H1 (cell line): ENCODE measurements around the gene LMX1B. TPM values are rescaled to one million over a fixed set of nuclear protein-coding genes. Genes with fewer than 3 reads are reported as not detected.

Experiments used
- BCL11A ChIP-seq, 2 experiments: IDR thresholded peaks; one replicate each; pipeline ENCODE4 v1.6.1; 2011; ENCODE audit warnings: low read depth in 2 of 2, low read length in 2 of 2, mild to moderate bottlenecking in 2 of 2
- BRCA1 ChIP-seq: IDR thresholded peaks from 2 replicates; pipeline ENCODE4 v1.6.1; 2012; ENCODE audit warnings: low read depth, low read length, improper control_type of control experiment
- CBX5 ChIP-seq: fragments of 300-800, 300-1000 bp; sonication (generic); IDR thresholded peaks from 2 replicates; pipeline ENCODE4 v1.7.1; 2016; ENCODE audit warnings: antibody characterized with exemption, low read length, low read depth
- CHD2 ChIP-seq: IDR thresholded peaks from 2 replicates; pipeline ENCODE4 v1.6.1; 2012; ENCODE audit warnings: low read length, improper control_type of control experiment
- CREB1 ChIP-seq: IDR thresholded peaks from 2 replicates; pipeline ENCODE4 v1.6.1; 2012; ENCODE audit warnings: inconsistent platforms
- EZH2 ChIP-seq: fragments of 200-600 bp; sonication (generic); IDR thresholded peaks from 2 replicates; pipeline ENCODE4 v1.7.1; 2012; ENCODE audit warnings: low read depth, mild to moderate bottlenecking, moderate library complexity, low read length, inconsistent platforms; ENCODE audit not compliant: severe bottlenecking
- FOSL1 ChIP-seq: IDR thresholded peaks from 2 replicates; pipeline ENCODE4 v1.6.1; 2011; ENCODE audit warnings: mild to moderate bottlenecking, low read depth, low read length, moderate library complexity; ENCODE audit not compliant: insufficient read depth
- HDAC6 ChIP-seq: IDR thresholded peaks from one replicate; pipeline ENCODE4 v1.7.1; 2012; ENCODE audit warnings: low read depth, mild to moderate bottlenecking, inconsistent platforms, low read length, moderate library complexity
- JUN ChIP-seq: IDR thresholded peaks from 2 replicates; pipeline ENCODE4 v1.6.1; 2011; ENCODE audit warnings: low read depth, mild to moderate bottlenecking, improper control_type of control experiment, low read length
- KDM5A ChIP-seq: fragments of 200-600 bp; IDR thresholded peaks from 2 replicates; pipeline ENCODE4 v1.7.1; 2012; ENCODE audit warnings: mild to moderate bottlenecking, low read length, inconsistent platforms, mixed read lengths
- NANOG ChIP-seq: IDR thresholded peaks from 2 replicates; pipeline ENCODE4 v1.6.1; 2011; ENCODE audit warnings: low read length, low read depth, mild to moderate bottlenecking, inconsistent platforms; ENCODE audit not compliant: insufficient read depth, poor library complexity, severe bottlenecking
- RNF2 ChIP-seq: fragments of 200-900, 300-1000 bp; sonication (generic); IDR thresholded peaks from 2 replicates; pipeline ENCODE4 v1.7.1; 2016; ENCODE audit warnings: borderline replicate concordance, low read depth, mild to moderate bottlenecking, antibody characterized with exemption, low read length; ENCODE audit not compliant: poor library complexity, severe bottlenecking; ENCODE audit errors: missing control alignments
- RXRA ChIP-seq: IDR thresholded peaks from 2 replicates; pipeline ENCODE4 v1.6.1; 2011; ENCODE audit warnings: low read depth, mild to moderate bottlenecking, low read length, moderate library complexity; ENCODE audit not compliant: insufficient read depth
- ZNF274 ChIP-seq: IDR thresholded peaks from 2 replicates; pipeline ENCODE4 v1.7.0; 2012; ENCODE audit warnings: low read length, borderline replicate concordance; ENCODE audit errors: extremely low read depth
- polyA plus RNA-seq, 7 experiments: library from polyadenylated mRNA; depleted of rRNA in 3 of 7; stranded (reverse) in 5 of 7; unstranded in 2 of 7; fragments of >200 nt in 5 of 7; fragments of 200-250 nt in 2 of 7; gene quantifications; 1 replicate in 5 of 7; 2 replicates in 1 of 7; 4 replicates in 1 of 7; pipeline versions ENCODE4 v1.2.1 to v1.2.3, GENCODE V29; 2011 to 2013; ENCODE audit warnings: missing spikeins in 2 of 7, mixed read lengths in 2 of 7
- total RNA-seq: library from RNA; stranded (reverse); fragmentation: NEBNext Ultra II Directional; extraction: Animal tissue kit (Norgen Biotek cat#: 25700); gene quantifications from 2 replicates; pipeline ENCODE4 v1.2.1, GENCODE V29; 2021
- TF ChIP-seq, protein P1 (sequence below), 3 experiments: IDR thresholded peaks; 1 replicate in 2 of 3; 2 replicates in 1 of 3; pipeline versions ENCODE4 v1.5.1 to v1.6.1; 2011; ENCODE audit warnings: low read length in 3 of 3, mild to moderate bottlenecking in 3 of 3, inconsistent platforms in 2 of 3, low read depth in 1 of 3, moderate library complexity in 1 of 3; ENCODE audit not compliant: insufficient read depth in 1 of 3; ENCODE audit errors: control extremely low read depth in 1 of 3
- TF ChIP-seq, protein P2 (sequence below): IDR thresholded peaks from 2 replicates; pipeline ENCODE4 v1.6.1; 2012; ENCODE audit warnings: low read length, inconsistent platforms
- TF ChIP-seq, protein P3 (sequence below): IDR thresholded peaks from 2 replicates; pipeline ENCODE4 v1.6.1; 2012; ENCODE audit warnings: inconsistent platforms
- TF ChIP-seq, protein P4 (sequence below): IDR thresholded peaks from 2 replicates; pipeline ENCODE4 v1.6.1; 2011; ENCODE audit warnings: low read depth, mild to moderate bottlenecking, low read length; ENCODE audit not compliant: insufficient read depth

The LMX1B gene
- total and polyA plus RNA-seq, 2 of the 8 experiments (the other 6 are each of a cell fraction or from before 2014, with no cell fraction given), result 0.09 to 0.37 TPM

DNA sequence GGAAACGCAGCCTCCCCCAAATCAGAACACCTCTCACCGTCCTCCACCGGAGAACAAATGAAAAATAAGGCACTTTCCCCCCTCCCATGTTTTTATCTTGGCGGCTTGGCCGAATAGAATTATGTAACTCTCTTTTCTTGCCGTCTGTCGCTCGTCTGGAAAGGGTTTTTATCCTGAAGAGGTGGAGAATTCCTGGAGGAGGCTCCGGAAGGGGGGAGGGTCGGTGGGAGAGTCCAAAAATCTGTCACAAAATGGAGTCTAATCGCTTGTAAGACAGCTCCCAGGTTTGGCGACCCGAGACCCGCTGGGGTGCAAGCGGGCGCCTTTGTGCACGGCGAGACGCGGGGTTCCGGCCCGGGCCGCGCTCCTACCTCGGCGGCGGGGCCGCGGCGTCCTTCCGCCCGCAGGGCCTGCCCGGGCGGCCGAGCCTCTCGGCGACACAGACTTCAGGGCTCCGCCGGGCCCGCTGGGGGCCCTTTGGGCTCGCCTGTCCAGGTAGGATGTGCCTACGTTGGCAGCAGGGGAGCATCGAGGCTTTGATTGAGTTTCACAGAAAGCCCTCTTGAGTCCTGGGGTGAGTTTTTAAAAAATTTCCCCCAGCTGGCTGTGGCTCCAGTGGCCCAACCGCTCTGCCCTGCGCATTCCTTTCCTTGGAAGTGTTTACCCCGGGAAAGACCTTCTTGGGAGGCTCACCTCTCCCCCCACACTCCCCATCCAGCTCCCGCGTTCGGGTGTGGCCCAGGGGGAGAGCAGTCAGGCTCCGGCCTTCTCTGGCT lies 5.0 kb downstream of the LMX1B start (continued):
- TF ChIP-seq, protein P1, sequence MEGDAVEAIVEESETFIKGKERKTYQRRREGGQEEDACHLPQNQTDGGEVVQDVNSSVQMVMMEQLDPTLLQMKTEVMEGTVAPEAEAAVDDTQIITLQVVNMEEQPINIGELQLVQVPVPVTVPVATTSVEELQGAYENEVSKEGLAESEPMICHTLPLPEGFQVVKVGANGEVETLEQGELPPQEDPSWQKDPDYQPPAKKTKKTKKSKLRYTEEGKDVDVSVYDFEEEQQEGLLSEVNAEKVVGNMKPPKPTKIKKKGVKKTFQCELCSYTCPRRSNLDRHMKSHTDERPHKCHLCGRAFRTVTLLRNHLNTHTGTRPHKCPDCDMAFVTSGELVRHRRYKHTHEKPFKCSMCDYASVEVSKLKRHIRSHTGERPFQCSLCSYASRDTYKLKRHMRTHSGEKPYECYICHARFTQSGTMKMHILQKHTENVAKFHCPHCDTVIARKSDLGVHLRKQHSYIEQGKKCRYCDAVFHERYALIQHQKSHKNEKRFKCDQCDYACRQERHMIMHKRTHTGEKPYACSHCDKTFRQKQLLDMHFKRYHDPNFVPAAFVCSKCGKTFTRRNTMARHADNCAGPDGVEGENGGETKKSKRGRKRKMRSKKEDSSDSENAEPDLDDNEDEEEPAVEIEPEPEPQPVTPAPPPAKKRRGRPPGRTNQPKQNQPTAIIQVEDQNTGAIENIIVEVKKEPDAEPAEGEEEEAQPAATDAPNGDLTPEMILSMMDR (IDR thresholded peaks at IDR 0.05; ENCODE audit: control extremely low read depth in 1 of 3, insufficient read depth in 1 of 3, low read depth in 1 of 3, low read length in 3 of 3), result no peak
- TF ChIP-seq, protein P2, sequence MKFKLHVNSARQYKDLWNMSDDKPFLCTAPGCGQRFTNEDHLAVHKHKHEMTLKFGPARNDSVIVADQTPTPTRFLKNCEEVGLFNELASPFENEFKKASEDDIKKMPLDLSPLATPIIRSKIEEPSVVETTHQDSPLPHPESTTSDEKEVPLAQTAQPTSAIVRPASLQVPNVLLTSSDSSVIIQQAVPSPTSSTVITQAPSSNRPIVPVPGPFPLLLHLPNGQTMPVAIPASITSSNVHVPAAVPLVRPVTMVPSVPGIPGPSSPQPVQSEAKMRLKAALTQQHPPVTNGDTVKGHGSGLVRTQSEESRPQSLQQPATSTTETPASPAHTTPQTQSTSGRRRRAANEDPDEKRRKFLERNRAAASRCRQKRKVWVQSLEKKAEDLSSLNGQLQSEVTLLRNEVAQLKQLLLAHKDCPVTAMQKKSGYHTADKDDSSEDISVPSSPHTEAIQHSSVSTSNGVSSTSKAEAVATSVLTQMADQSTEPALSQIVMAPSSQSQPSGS, result no peak
- no peak for TF ChIP-seq CHD2
- peak; percentile 88 for TF ChIP-seq EZH2
- no peak for TF ChIP-seq NANOG
- TF ChIP-seq JUN, result no peak
- TF ChIP-seq HDAC6, result no peak
- no peak for TF ChIP-seq RXRA
- TF ChIP-seq KDM5A, result no peak
- TF ChIP-seq CREB1, result no peak
- TF ChIP-seq, protein P3, sequence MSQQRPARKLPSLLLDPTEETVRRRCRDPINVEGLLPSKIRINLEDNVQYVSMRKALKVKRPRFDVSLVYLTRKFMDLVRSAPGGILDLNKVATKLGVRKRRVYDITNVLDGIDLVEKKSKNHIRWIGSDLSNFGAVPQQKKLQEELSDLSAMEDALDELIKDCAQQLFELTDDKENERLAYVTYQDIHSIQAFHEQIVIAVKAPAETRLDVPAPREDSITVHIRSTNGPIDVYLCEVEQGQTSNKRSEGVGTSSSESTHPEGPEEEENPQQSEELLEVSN, result no peak
- no peak for TF ChIP-seq BRCA1
- TF ChIP-seq RNF2, result peak; percentile 88
- TF ChIP-seq ZNF274, result no peak
- TF ChIP-seq CBX5, result no peak
- TF ChIP-seq, protein P4, sequence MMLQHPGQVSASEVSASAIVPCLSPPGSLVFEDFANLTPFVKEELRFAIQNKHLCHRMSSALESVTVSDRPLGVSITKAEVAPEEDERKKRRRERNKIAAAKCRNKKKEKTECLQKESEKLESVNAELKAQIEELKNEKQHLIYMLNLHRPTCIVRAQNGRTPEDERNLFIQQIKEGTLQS, result no peak
- TF ChIP-seq BCL11A (IDR thresholded peaks at IDR 0.05; ENCODE audit: low read depth in 2 of 2, low read length in 2 of 2), result no peak
- no peak for TF ChIP-seq FOSL1
